ENCODE data around the gene RNF212B. TPM values are rescaled to one million over a fixed set of nuclear protein-coding genes. Genes with fewer than 3 reads are reported as not detected.
A peak's percentile ranks its signal among the peaks of the same experiment; 100 is the strongest.
"Not testable (repeated sequence)": the region's sequence is repeated elsewhere in the genome, so short reads cannot be mapped to it uniquely, and the experiment has no call there.

Gene RNF212B
- total RNA-seq, 1 experiment from 2014 or later: 0.39 TPM

GRCh38 chr14:23199141-23199540 lies 38.6 kb upstream of the RNF212B start:
- not testable (repeated sequence) for H2BK20ac ChIP-seq (ENCODE audit: low read depth, low read length, poor library complexity, severe bottlenecking); H3K27me3 ChIP-seq (ENCODE audit: insufficient read depth, low read length); H3K9me3 ChIP-seq (ENCODE audit: control insufficient read depth, low read depth, low read length); H3K23me2 ChIP-seq (ENCODE audit: insufficient read length, low read depth, low read length, poor library complexity, severe bottlenecking); H2BK5ac ChIP-seq (ENCODE audit: insufficient read length, low read length); H3K4me1 ChIP-seq (ENCODE audit: insufficient read depth, low read length); H4K91ac ChIP-seq (ENCODE audit: insufficient read length, low read depth, low read length); H2BK15ac ChIP-seq (ENCODE audit: low read depth, low read length); H3K27me3 Mint-ChIP-seq (ENCODE audit: low read depth); H2BK12ac ChIP-seq (ENCODE audit: insufficient read length, low read depth, low read length); H4K5ac ChIP-seq (ENCODE audit: insufficient read length, low read depth, low read length); H3K27ac ChIP-seq (ENCODE audit: insufficient read length, low read depth, low read length); H3K79me2 ChIP-seq (ENCODE audit: insufficient read depth, low read length); H4K8ac ChIP-seq (replicated peaks; ENCODE audit: insufficient read length, low read depth, low read length); H3K9ac ChIP-seq (ENCODE audit: extremely low read depth, insufficient read length, low read length); H3K9me3 Mint-ChIP-seq; H3K56ac ChIP-seq (ENCODE audit: insufficient read length, low read depth, low read length); H3K36me3 Mint-ChIP-seq (ENCODE audit: insufficient read depth in 1 of 3, low read depth in 3 of 3); H3K18ac ChIP-seq (ENCODE audit: insufficient read length, low read depth, low read length); H2AK5ac ChIP-seq (ENCODE audit: insufficient read length, low read length); H2BK120ac ChIP-seq (ENCODE audit: low read depth, low read length, poor library complexity, severe bottlenecking); DNase-seq; H2AFZ ChIP-seq (ENCODE audit: low read length); H3K14ac ChIP-seq (ENCODE audit: insufficient read depth, low read length); H3K23ac ChIP-seq (ENCODE audit: insufficient read length, low read depth, low read length); H3K4me2 ChIP-seq (ENCODE audit: insufficient read depth, insufficient read length, low read length); H3K79me1 ChIP-seq (ENCODE audit: insufficient read depth, low read depth, low read length, poor library complexity, severe bottlenecking); H3K4ac ChIP-seq (ENCODE audit: low read depth, low read length); H4K20me1 ChIP-seq (ENCODE audit: control insufficient read depth, insufficient read depth, insufficient read length); H3T11ph ChIP-seq (ENCODE audit: low read length)
- peak overlapping the region; percentile 2 to 27 (median 3); a peak in 4 of 7 replicates for H3K27ac Mint-ChIP-seq
- peaks cover 32 to 36% of the 10 kb centered on the region in 2 experiments for H3K4me1 Mint-ChIP-seq
- peak overlapping the region in 1 of 2 experiments; percentile 14; a peak in 1 of 5 replicates for H3K4me3 Mint-ChIP-seq
- WGBS (ENCODE audit: extremely low coverage, insufficient read length, low lambda C conversion rate): no CpG with 5 or more reads among the region's 1 CpG
